Coronary artery (tissue), 2 donors: ENCODE measurements around the gene ALX4.

Experiments
- DNase-seq: peaks from one replicate; pipeline ENCODE4 v3.0.0-alpha.2; 2017; ENCODE audit warnings: low spot score
- H3K27ac ChIP-seq, 2 donors: fragments of 200-600 bp; sonication (generic); one replicate each; pipeline ENCODE4 v1.5.1; 2016 to 2019
- H3K4me3 ChIP-seq: fragments of 200-600 bp; sonication (generic); 2 replicates; pipeline ENCODE4 v1.5.1; 2016; ENCODE audit warnings: mild to moderate bottlenecking, moderate library complexity
- CTCF ChIP-seq: fragments of 200-600 bp; sonication (generic); IDR thresholded peaks from one replicate; pipeline ENCODE4 v1.5.1; 2019; ENCODE audit warnings: antibody characterized with exemption

Gene ALX4

GRCh38 chr11:44301564-44302271 is 8.2 kb downstream of the ALX4 start:
- no peak for TF ChIP-seq CTCF
- Histone ChIP-seq H3K4me3 (no peak overlapping the region), H3K27ac (no peak overlapping the region)
- DNase-seq, result no peak

GRCh38 chr11:44300844-44301563 is 8.9 kb downstream of the ALX4 start:
- H3K4me3 ChIP-seq, result no peak overlapping the region
- TF ChIP-seq CTCF, result no peak
- no peak for DNase-seq
- no peak overlapping the region for H3K27ac ChIP-seq

GRCh38 chr11:44298862-44299261 is 11.1 kb downstream of the ALX4 start:
- no peak for DNase-seq
- Histone ChIP-seq H3K27ac (no peak overlapping the region), H3K4me3 (no peak overlapping the region)
- no peak for TF ChIP-seq CTCF

GRCh38 chr11:44290208-44290607 is 19.7 kb downstream of the ALX4 start:
- no peak for DNase-seq
- no peak for TF ChIP-seq CTCF
- H3K27ac ChIP-seq, result no peak overlapping the region
- H3K4me3 ChIP-seq, result no peak overlapping the region

- no peak for DNase-seq
- no peak for TF ChIP-seq CTCF
- H3K27ac ChIP-seq, result no peak overlapping the region
Measured at GRCh38 chr11:44288133-44288526, 21.8 kb downstream of the ALX4 start.

GRCh38 chr11:44286911-44287310 is 23.0 kb downstream of the ALX4 start:
- no peak for TF ChIP-seq CTCF
- H3K27ac ChIP-seq, result no peak overlapping the region
- no peak for DNase-seq
- H3K4me3 ChIP-seq, result no peak overlapping the region

More at GRCh38 chr11:44288133-44288526, 21.8 kb downstream of the ALX4 start:
- H3K4me3 ChIP-seq, result no peak overlapping the region
